Fibroblast of skin of abdomen (primary cell): ENCODE measurements around the gene TBCD.

Source experiments
- DNase-seq: peaks from one replicate; pipeline ENCODE4 v3.0.0-alpha.2; 2013

The TBCD gene

GRCh38 chr17:82909322-82909904 lies 157.5 kb downstream of the TBCD start:
- DNase-seq = no peak

- DNase-seq = no peak
Observed at GRCh38 chr17:82910041-82910481, 158.2 kb downstream of the TBCD start.

- no peak for DNase-seq
Observed at GRCh38 chr17:82910770-82911169, 158.9 kb downstream of the TBCD start.

- DNase-seq = no peak
Observed at GRCh38 chr17:82911822-82912221, 160.0 kb downstream of the TBCD start.

GRCh38 chr17:82912484-82913089 lies 160.7 kb downstream of the TBCD start:
- no peak for DNase-seq

GRCh38 chr17:82913304-82914043 lies 161.6 kb downstream of the TBCD start:
- DNase-seq = no peak

GRCh38 chr17:82914375-82914774 lies 162.5 kb downstream of the TBCD start:
- DNase-seq = no peak

- DNase-seq = no peak
Observed at GRCh38 chr17:82915010-82915756, 163.3 kb downstream of the TBCD start.

- no peak for DNase-seq
Observed at GRCh38 chr17:82915757-82916027, 163.8 kb downstream of the TBCD start.

- peak; percentile 42 for DNase-seq
Observed at GRCh38 chr17:82917699-82918345, 166.0 kb downstream of the TBCD start.

GRCh38 chr17:82918508-82918907 lies 166.6 kb downstream of the TBCD start:
- no peak for DNase-seq

GRCh38 chr17:82920150-82920549 lies 168.3 kb downstream of the TBCD start:
- DNase-seq = no peak

- DNase-seq = no peak
Observed at GRCh38 chr17:82920715-82921114, 168.8 kb downstream of the TBCD start.

GRCh38 chr17:82921426-82921825 lies 169.6 kb downstream of the TBCD start:
- DNase-seq = no peak

GRCh38 chr17:82922646-82923045 lies 170.8 kb downstream of the TBCD start:
- DNase-seq = no peak

- DNase-seq = no peak
Observed at GRCh38 chr17:82923366-82924113, 171.7 kb downstream of the TBCD start.

- no peak for DNase-seq
Observed at GRCh38 chr17:82924214-82924613, 172.3 kb downstream of the TBCD start.

GRCh38 chr17:82924812-82925211 lies 172.9 kb downstream of the TBCD start:
- no peak for DNase-seq

GRCh38 chr17:82925336-82925735 lies 173.5 kb downstream of the TBCD start:
- DNase-seq = no peak

- DNase-seq = no peak
Observed at GRCh38 chr17:82926081-82926480, 174.2 kb downstream of the TBCD start.

- DNase-seq = no peak
Observed at GRCh38 chr17:82926716-82927115, 174.9 kb downstream of the TBCD start.

- no peak for DNase-seq
Observed at GRCh38 chr17:82927311-82927660, 175.4 kb downstream of the TBCD start.
